Activated naive CD8-positive, alpha-beta T cell treated with anti-CD3 and anti-CD28 coated beads, Interleukin-2, amount 50 U/mL, for 24 hours (primary cell): Measurements from ENCODE around the gene ARHGAP44.

ENCODE experiments used
- ATAC-seq: fragments of 150-1000 bp; cut with Tn5 transposase; one replicate; pipeline ENCODE4 v1.10.0; 2021
- DNase-seq: peaks from one replicate; pipeline ENCODE4 v3.0.0; 2021
- H3K27ac Mint-ChIP-seq: one replicate; pipeline ENCODE4 v1.8.0; 2021; ENCODE audit warnings: mild to moderate bottlenecking, mixed read lengths
- H3K27me3 Mint-ChIP-seq: one replicate; pipeline ENCODE4 v1.8.0; 2021; ENCODE audit warnings: mixed read lengths
- H3K36me3 Mint-ChIP-seq: one replicate; pipeline ENCODE4 v1.8.0; 2021; ENCODE audit warnings: low read depth, mixed read lengths
- H3K4me1 Mint-ChIP-seq: one replicate; pipeline ENCODE4 v1.8.0; 2021; ENCODE audit warnings: mixed read lengths
- H3K4me3 Mint-ChIP-seq: one replicate; pipeline ENCODE4 v1.8.0; 2021; ENCODE audit warnings: mild to moderate bottlenecking, moderate library complexity, mixed read lengths
- H3K9me3 Mint-ChIP-seq: one replicate; pipeline ENCODE4 v1.8.0; 2021; ENCODE audit warnings: mixed read lengths

ARHGAP44 gene

GRCh38 chr17:12899604-12900003 is 110.3 kb downstream of the ARHGAP44 start:
- H3K9me3 Mint-ChIP-seq = peaks cover 16% of the 10 kb centered on the region
- H3K4me3 Mint-ChIP-seq = no peak overlapping the region
- ATAC-seq (no peak), DNase-seq (no peak)
- peaks cover 2% of the 10 kb centered on the region for H3K27me3 Mint-ChIP-seq
- H3K27ac Mint-ChIP-seq = peak overlapping the region; percentile 36
- no peaks in the 10 kb centered on the region for H3K36me3 Mint-ChIP-seq
- H3K4me1 Mint-ChIP-seq = no peaks in the 10 kb centered on the region

GRCh38 chr17:12900474-12900873 is 111.2 kb downstream of the ARHGAP44 start:
- peaks cover 2% of the 10 kb centered on the region for H3K27me3 Mint-ChIP-seq
- no peaks in the 10 kb centered on the region for H3K36me3 Mint-ChIP-seq
- DNase-seq = no peak
- H3K27ac Mint-ChIP-seq = no peak overlapping the region
- ATAC-seq = no peak
- H3K9me3 Mint-ChIP-seq = peaks cover 19% of the 10 kb centered on the region
- no peaks in the 10 kb centered on the region for H3K4me1 Mint-ChIP-seq
- H3K4me3 Mint-ChIP-seq = no peak overlapping the region

GRCh38 chr17:12902046-12902445 is 112.7 kb downstream of the ARHGAP44 start:
- no peak overlapping the region for H3K4me3 Mint-ChIP-seq
- peaks cover 30% of the 10 kb centered on the region for H3K9me3 Mint-ChIP-seq
- ATAC-seq = no peak
- no peaks in the 10 kb centered on the region for H3K36me3 Mint-ChIP-seq
- H3K4me1 Mint-ChIP-seq = no peaks in the 10 kb centered on the region
- DNase-seq = no peak
- H3K27me3 Mint-ChIP-seq = peaks cover under 1% of the 10 kb centered on the region
- no peak overlapping the region for H3K27ac Mint-ChIP-seq

GRCh38 chr17:12907477-12907876 is 118.2 kb downstream of the ARHGAP44 start:
- Mint-ChIP-seq H3K27me3 (peaks cover 4% of the 10 kb centered on the region), H3K4me1 (no peaks in the 10 kb centered on the region), H3K36me3 (no peaks in the 10 kb centered on the region), H3K4me3 (no peak overlapping the region), H3K27ac (no peak overlapping the region), H3K9me3 (peaks cover 28% of the 10 kb centered on the region)
- DNase-seq (no peak), ATAC-seq (no peak)

GRCh38 chr17:12909046-12909445 is 119.7 kb downstream of the ARHGAP44 start:
- no peaks in the 10 kb centered on the region for H3K4me1 Mint-ChIP-seq
- H3K27me3 Mint-ChIP-seq = peaks cover 4% of the 10 kb centered on the region
- no peaks in the 10 kb centered on the region for H3K36me3 Mint-ChIP-seq
- H3K27ac Mint-ChIP-seq = no peak overlapping the region
- peaks cover 28% of the 10 kb centered on the region for H3K9me3 Mint-ChIP-seq
- ATAC-seq = no peak
- DNase-seq = no peak
- H3K4me3 Mint-ChIP-seq = no peak overlapping the region

- H3K9me3 Mint-ChIP-seq = peaks cover 25% of the 10 kb centered on the region
- no peaks in the 10 kb centered on the region for H3K36me3 Mint-ChIP-seq
- DNase-seq = no peak
- no peak overlapping the region for H3K27ac Mint-ChIP-seq
- no peaks in the 10 kb centered on the region for H3K4me1 Mint-ChIP-seq
- peaks cover 4% of the 10 kb centered on the region for H3K27me3 Mint-ChIP-seq
- H3K4me3 Mint-ChIP-seq = no peak overlapping the region
- no peak for ATAC-seq
These were observed 120.2 kb downstream of the ARHGAP44 start for GRCh38 chr17:12909511-12909910.

GRCh38 chr17:12911239-12911638 is 121.9 kb downstream of the ARHGAP44 start:
- Mint-ChIP-seq H3K4me3 (no peak overlapping the region), H3K4me1 (no peaks in the 10 kb centered on the region), H3K36me3 (no peaks in the 10 kb centered on the region), H3K9me3 (peaks cover 18% of the 10 kb centered on the region), H3K27ac (no peak overlapping the region), H3K27me3 (peaks cover 4% of the 10 kb centered on the region)
- DNase-seq (no peak), ATAC-seq (no peak)

GRCh38 chr17:12917399-12917798 is 128.1 kb downstream of the ARHGAP44 start:
- Mint-ChIP-seq H3K9me3 (no peaks in the 10 kb centered on the region), H3K27me3 (no peaks in the 10 kb centered on the region), H3K4me1 (no peaks in the 10 kb centered on the region), H3K36me3 (no peaks in the 10 kb centered on the region), H3K27ac (no peak overlapping the region), H3K4me3 (no peak overlapping the region)
- DNase-seq = no peak
- no peak for ATAC-seq

- ATAC-seq = no peak
- no peak for DNase-seq
- H3K4me3 Mint-ChIP-seq = no peak overlapping the region
- no peaks in the 10 kb centered on the region for H3K9me3 Mint-ChIP-seq
- H3K4me1 Mint-ChIP-seq = no peaks in the 10 kb centered on the region
- H3K27ac Mint-ChIP-seq = no peak overlapping the region
- no peaks in the 10 kb centered on the region for H3K27me3 Mint-ChIP-seq
- H3K36me3 Mint-ChIP-seq = no peaks in the 10 kb centered on the region
These were observed 128.8 kb downstream of the ARHGAP44 start for GRCh38 chr17:12918142-12918541.

- Mint-ChIP-seq H3K9me3 (peaks cover 7% of the 10 kb centered on the region), H3K4me1 (no peaks in the 10 kb centered on the region), H3K36me3 (no peaks in the 10 kb centered on the region), H3K4me3 (no peak overlapping the region), H3K27ac (no peak overlapping the region), H3K27me3 (no peaks in the 10 kb centered on the region)
- ATAC-seq (no peak), DNase-seq (no peak)
These were observed 132.8 kb downstream of the ARHGAP44 start for GRCh38 chr17:12922120-12922519.

- no peaks in the 10 kb centered on the region for H3K4me1 Mint-ChIP-seq
- ATAC-seq = no peak
- no peaks in the 10 kb centered on the region for H3K27me3 Mint-ChIP-seq
- H3K36me3 Mint-ChIP-seq = no peaks in the 10 kb centered on the region
- H3K27ac Mint-ChIP-seq = no peak overlapping the region
- H3K9me3 Mint-ChIP-seq = peaks cover 7% of the 10 kb centered on the region
- no peak overlapping the region for H3K4me3 Mint-ChIP-seq
- no peak for DNase-seq
These were observed 135.3 kb downstream of the ARHGAP44 start for GRCh38 chr17:12924614-12925013.

- Mint-ChIP-seq H3K9me3 (peaks cover 7% of the 10 kb centered on the region), H3K27me3 (no peaks in the 10 kb centered on the region), H3K27ac (no peak overlapping the region), H3K4me1 (no peaks in the 10 kb centered on the region), H3K4me3 (no peak overlapping the region), H3K36me3 (no peaks in the 10 kb centered on the region)
- no peak for DNase-seq
- no peak for ATAC-seq
These were observed 137.7 kb downstream of the ARHGAP44 start for GRCh38 chr17:12927001-12927400.

- no peak for DNase-seq
These were observed 138.5 kb downstream of the ARHGAP44 start for GRCh38 chr17:12927541-12928425.

GRCh38 chr17:12928736-12929135 is 139.4 kb downstream of the ARHGAP44 start:
- Mint-ChIP-seq H3K4me3 (no peak overlapping the region), H3K27me3 (peaks cover 2% of the 10 kb centered on the region), H3K27ac (no peak overlapping the region), H3K9me3 (peaks cover 6% of the 10 kb centered on the region), H3K4me1 (no peaks in the 10 kb centered on the region), H3K36me3 (no peaks in the 10 kb centered on the region)
- no peak for ATAC-seq
- DNase-seq = no peak

More at GRCh38 chr17:12927541-12928425, 138.5 kb downstream of the ARHGAP44 start:
- Mint-ChIP-seq H3K27ac (no peak overlapping the region), H3K4me1 (no peaks in the 10 kb centered on the region), H3K27me3 (no peaks in the 10 kb centered on the region), H3K4me3 (no peak overlapping the region), H3K36me3 (no peaks in the 10 kb centered on the region), H3K9me3 (peaks cover 7% of the 10 kb centered on the region)
- no peak for ATAC-seq

- no peak for ATAC-seq
- H3K9me3 Mint-ChIP-seq = no peaks in the 10 kb centered on the region
- H3K4me3 Mint-ChIP-seq = no peak overlapping the region
- no peak overlapping the region for H3K27ac Mint-ChIP-seq
- H3K4me1 Mint-ChIP-seq = no peaks in the 10 kb centered on the region
- H3K36me3 Mint-ChIP-seq = no peaks in the 10 kb centered on the region
- DNase-seq = no peak
- peaks cover 9% of the 10 kb centered on the region for H3K27me3 Mint-ChIP-seq
These were observed 147.2 kb downstream of the ARHGAP44 start for GRCh38 chr17:12936501-12936900.
